HEK293 (cell line): ENCODE data around the gene INPP5D.

Experiments
- GLI4 ChIP-seq: fragments of 450-650 bp; formaldehyde crosslinking; IDR thresholded peaks from 2 replicates; pipeline ENCODE4 v1.5.1; 2016; ENCODE audit warnings: missing biosample characterization, missing genetic modification characterization
- HIC1 ChIP-seq: fragments of 450-650 bp; formaldehyde crosslinking; IDR thresholded peaks from 2 replicates; pipeline ENCODE4 v1.5.1; 2016; ENCODE audit warnings: missing biosample characterization, missing genetic modification characterization
- REST ChIP-seq: fragments of 450-650 bp; formaldehyde crosslinking; IDR thresholded peaks from 2 replicates; pipeline ENCODE4 v1.5.1; 2016; ENCODE audit warnings: missing biosample characterization, missing genetic modification characterization
- TCF7L2 ChIP-seq: IDR thresholded peaks from 2 replicates; pipeline ENCODE4 v1.6.1; 2011; ENCODE audit warnings: low read depth, mild to moderate bottlenecking, inconsistent platforms, low read length, moderate library complexity, borderline replicate concordance
- YY1 ChIP-seq: fragments of 450-650 bp; formaldehyde crosslinking; IDR thresholded peaks from 2 replicates; pipeline ENCODE4 v1.5.1; 2018; ENCODE audit warnings: missing biosample characterization, missing genetic modification characterization
- ZBTB8A ChIP-seq: fragments of 450-650 bp; formaldehyde crosslinking; IDR thresholded peaks from 2 replicates; pipeline ENCODE4 v1.5.1; 2016; ENCODE audit warnings: missing biosample characterization, missing genetic modification characterization
- ZNF132 ChIP-seq: fragments of 450-650 bp; formaldehyde crosslinking; IDR thresholded peaks from 2 replicates; pipeline ENCODE4 v1.5.1; 2017; ENCODE audit warnings: missing biosample characterization, missing genetic modification characterization, borderline replicate concordance
- ZNF146 ChIP-seq: fragments of 450-650 bp; formaldehyde crosslinking; IDR thresholded peaks from 2 replicates; pipeline ENCODE4 v1.5.1; 2016; ENCODE audit warnings: missing biosample characterization, missing genetic modification characterization
- ZNF184 ChIP-seq: fragments of 450-650 bp; IDR thresholded peaks from 2 replicates; pipeline ENCODE4 v1.5.1; 2018; ENCODE audit warnings: missing biosample characterization, mild to moderate bottlenecking, missing genetic modification characterization
- ZNF292 ChIP-seq: fragments of 450-650 bp; formaldehyde crosslinking; IDR thresholded peaks from 2 replicates; pipeline ENCODE4 v1.5.1; 2016; ENCODE audit warnings: low read depth, missing biosample characterization, missing genetic modification characterization, borderline replicate concordance
- ZNF529 ChIP-seq: fragments of 450-650 bp; formaldehyde crosslinking; IDR thresholded peaks from 2 replicates; pipeline ENCODE4 v1.5.1; 2017; ENCODE audit warnings: missing genetic modification characterization, missing biosample characterization; ENCODE audit not compliant: insufficient replicate concordance
- ZNF549 ChIP-seq: fragments of 450-650 bp; IDR thresholded peaks from 2 replicates; pipeline ENCODE4 v1.5.1; 2018; ENCODE audit warnings: missing biosample characterization, missing genetic modification characterization, mild to moderate bottlenecking, inconsistent platforms, moderate library complexity
- TF ChIP-seq, protein P1 (sequence below): fragments of 450-650 bp; formaldehyde crosslinking; IDR thresholded peaks from 2 replicates; pipeline ENCODE4 v1.5.1; 2016; ENCODE audit warnings: missing biosample characterization, missing genetic modification characterization

DNA sequence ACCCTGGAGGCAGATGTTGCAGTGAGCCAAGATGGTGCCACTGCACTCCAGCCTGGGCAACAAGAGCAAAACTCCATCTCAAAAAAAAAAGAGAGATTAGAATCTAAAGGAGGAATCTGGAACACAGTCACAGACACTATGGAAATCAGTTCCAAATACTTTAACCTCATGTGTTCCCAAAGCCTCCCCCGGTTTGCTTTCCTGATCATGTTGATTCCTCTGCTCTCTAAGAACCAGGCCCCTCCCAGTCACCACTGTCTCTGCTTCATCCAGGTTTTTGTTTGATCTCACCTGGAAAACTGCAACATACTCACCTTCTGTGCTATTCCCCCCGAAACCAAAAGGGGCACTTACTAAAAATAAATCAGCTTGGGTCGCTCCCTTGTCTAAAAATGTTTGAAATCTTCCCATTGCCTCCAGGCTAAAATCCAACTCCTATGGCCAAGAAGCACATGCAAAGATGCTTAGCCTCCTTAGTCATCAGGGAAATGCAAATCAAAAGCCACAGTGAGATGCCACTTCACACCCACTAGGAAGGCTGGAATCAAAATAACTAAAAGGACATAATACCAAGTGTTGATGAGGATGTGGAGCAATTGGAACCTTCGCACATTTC is 33.8 kb upstream of the INPP5D start:
- TF ChIP-seq, protein P1, sequence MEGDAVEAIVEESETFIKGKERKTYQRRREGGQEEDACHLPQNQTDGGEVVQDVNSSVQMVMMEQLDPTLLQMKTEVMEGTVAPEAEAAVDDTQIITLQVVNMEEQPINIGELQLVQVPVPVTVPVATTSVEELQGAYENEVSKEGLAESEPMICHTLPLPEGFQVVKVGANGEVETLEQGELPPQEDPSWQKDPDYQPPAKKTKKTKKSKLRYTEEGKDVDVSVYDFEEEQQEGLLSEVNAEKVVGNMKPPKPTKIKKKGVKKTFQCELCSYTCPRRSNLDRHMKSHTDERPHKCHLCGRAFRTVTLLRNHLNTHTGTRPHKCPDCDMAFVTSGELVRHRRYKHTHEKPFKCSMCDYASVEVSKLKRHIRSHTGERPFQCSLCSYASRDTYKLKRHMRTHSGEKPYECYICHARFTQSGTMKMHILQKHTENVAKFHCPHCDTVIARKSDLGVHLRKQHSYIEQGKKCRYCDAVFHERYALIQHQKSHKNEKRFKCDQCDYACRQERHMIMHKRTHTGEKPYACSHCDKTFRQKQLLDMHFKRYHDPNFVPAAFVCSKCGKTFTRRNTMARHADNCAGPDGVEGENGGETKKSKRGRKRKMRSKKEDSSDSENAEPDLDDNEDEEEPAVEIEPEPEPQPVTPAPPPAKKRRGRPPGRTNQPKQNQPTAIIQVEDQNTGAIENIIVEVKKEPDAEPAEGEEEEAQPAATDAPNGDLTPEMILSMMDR (tag by site-specific recombination) = no peak
- no peak for TF ChIP-seq YY1 (tag by site-specific recombination)
- no peak for TF ChIP-seq TCF7L2
- no peak for TF ChIP-seq ZNF549 (tag by site-specific recombination)
- TF ChIP-seq ZNF146 (tag by site-specific recombination) = no peak
- TF ChIP-seq ZNF132 (tag by site-specific recombination) = no peak
- no peak for TF ChIP-seq ZNF292 (tag by site-specific recombination)
- TF ChIP-seq REST = no peak
- no peak for TF ChIP-seq ZBTB8A (tag by site-specific recombination)
- no peak for TF ChIP-seq HIC1 (tag by site-specific recombination)
- TF ChIP-seq GLI4 = no peak
- no peak for TF ChIP-seq ZNF184 (tag by site-specific recombination)
- TF ChIP-seq ZNF529 = no peak
